GM19463 (cell line): ENCODE measurements around the gene GPX7.

ENCODE experiments used
- ATAC-seq: cut with Tn5 transposase; IDR thresholded peaks from one replicate; pipeline ENCODE4 v1.9.1; 2021; ENCODE audit warnings: mild to moderate bottlenecking, moderate library complexity; ENCODE audit not compliant: unreplicated experiment

The GPX7 gene

GRCh38 chr1:52627028-52627427 lies 24.9 kb downstream of the GPX7 start:
- no peak for ATAC-seq

GRCh38 chr1:52628614-52629324 lies 26.6 kb downstream of the GPX7 start:
- ATAC-seq: no peak

- ATAC-seq: no peak
Observed at GRCh38 chr1:52629325-52629643, 27.1 kb downstream of the GPX7 start.

GRCh38 chr1:52629667-52630066 lies 27.5 kb downstream of the GPX7 start:
- no peak for ATAC-seq

GRCh38 chr1:52631759-52632331 lies 29.7 kb downstream of the GPX7 start:
- no peak for ATAC-seq

GRCh38 chr1:52632732-52633290 lies 30.6 kb downstream of the GPX7 start, which contains the start of gene SHISAL2A:
Gene SHISAL2A (plus strand): TSS chr1:52633168. CDS start chr1:52633494, 326 bp downstream.
- ATAC-seq: no peak

- ATAC-seq: no peak
Observed at GRCh38 chr1:52633291-52633754, 31.2 kb downstream of the GPX7 start.

GRCh38 chr1:52634111-52634510 lies 31.9 kb downstream of the GPX7 start:
- no peak for ATAC-seq

GRCh38 chr1:52635321-52636089 lies 33.3 kb downstream of the GPX7 start:
- ATAC-seq: no peak

- ATAC-seq: peak; percentile 70
Observed at GRCh38 chr1:52636721-52637695, 34.8 kb downstream of the GPX7 start.

GRCh38 chr1:52637946-52638345 lies 35.8 kb downstream of the GPX7 start:
- ATAC-seq: no peak

- ATAC-seq: no peak
Observed at GRCh38 chr1:52640697-52641096, 38.5 kb downstream of the GPX7 start.

GRCh38 chr1:52641307-52641706 lies 39.1 kb downstream of the GPX7 start:
- no peak for ATAC-seq

GRCh38 chr1:52645261-52645660 lies 43.1 kb downstream of the GPX7 start:
- no peak for ATAC-seq

GRCh38 chr1:52651904-52652303 lies 49.7 kb downstream of the GPX7 start:
- no peak for ATAC-seq

- no peak for ATAC-seq
Observed at GRCh38 chr1:52653207-52653849, 51.2 kb downstream of the GPX7 start.

GRCh38 chr1:52654063-52654462 lies 51.9 kb downstream of the GPX7 start:
- ATAC-seq: no peak

GRCh38 chr1:52657702-52658101 lies 55.5 kb downstream of the GPX7 start:
- ATAC-seq: no peak
